Fibroblast of lung (primary cell): ENCODE measurements around the gene KIRREL3. TPM values are rescaled to one million over a fixed set of nuclear protein-coding genes. Genes with fewer than 3 reads are reported as not detected.

ENCODE experiments used
- DNase-seq, 2 donors: peaks; one replicate each; pipeline versions ENCODE4 v3.0.0 to v3.0.0-alpha.2; 2010; ENCODE audit warnings: low read depth in 2 of 2
- H2AFZ ChIP-seq: 2 replicates; pipeline ENCODE4 v1.5.1; 2012; ENCODE audit warnings: low read length, control low read depth, inconsistent platforms
- H3K27ac ChIP-seq: 2 replicates; pipeline ENCODE4 v1.5.1; 2011; ENCODE audit warnings: low read length, control low read depth; ENCODE audit not compliant: insufficient read depth
- H3K27me3 ChIP-seq: 2 replicates; pipeline ENCODE4 v1.5.1; 2011; ENCODE audit warnings: mild to moderate bottlenecking, low read length; ENCODE audit not compliant: control insufficient read depth, insufficient read depth
- H3K36me3 ChIP-seq: 2 replicates; pipeline ENCODE4 v1.5.1; 2011; ENCODE audit warnings: low read length; ENCODE audit not compliant: control insufficient read depth, insufficient read depth
- H3K4me1 ChIP-seq: 2 replicates; pipeline ENCODE4 v1.5.1; 2011; ENCODE audit warnings: low read length; ENCODE audit not compliant: control insufficient read depth, insufficient read depth; ENCODE audit errors: extremely low read depth
- H3K4me2 ChIP-seq: 2 replicates; pipeline ENCODE4 v1.5.1; 2011; ENCODE audit warnings: low read length, control low read depth; ENCODE audit not compliant: insufficient read depth; ENCODE audit errors: extremely low read depth
- H3K4me3 ChIP-seq, 4 experiments: fragments of 200-600 bp in 1 of 4; sonication (generic) in 1 of 4; replicated peaks in 1 of 4; 2 replicates each; pipeline ENCODE4 v1.5.1; 2011 to 2016; ENCODE audit warnings: low read length in 4 of 4, low read depth in 3 of 4, mild to moderate bottlenecking in 3 of 4, control low read depth in 2 of 4, inconsistent platforms in 1 of 4, mixed read lengths in 1 of 4; ENCODE audit not compliant: insufficient read depth in 1 of 4; ENCODE audit errors: control extremely low read depth in 1 of 4
- H3K79me2 ChIP-seq: 2 replicates; pipeline ENCODE4 v1.5.1; 2012; ENCODE audit warnings: mild to moderate bottlenecking, low read length, inconsistent platforms; ENCODE audit not compliant: control insufficient read depth, insufficient read depth
- H3K9ac ChIP-seq: 2 replicates; pipeline ENCODE4 v1.5.1; 2011; ENCODE audit warnings: mild to moderate bottlenecking, low read length, control low read depth; ENCODE audit not compliant: insufficient read depth
- H3K9me3 ChIP-seq: 2 replicates; pipeline ENCODE4 v1.5.1; 2012; ENCODE audit warnings: low read depth, low read length; ENCODE audit not compliant: control insufficient read depth, insufficient read depth
- H4K20me1 ChIP-seq: 2 replicates; pipeline ENCODE4 v1.5.1; 2011; ENCODE audit warnings: low read length; ENCODE audit not compliant: control insufficient read depth, insufficient read depth; ENCODE audit errors: extremely low read depth
- CTCF ChIP-seq, 2 donors: IDR thresholded peaks in 1 of 2; conservative IDR thresholded peaks in 1 of 2; 1 replicate in 1 of 2; 2 replicates in 1 of 2; pipeline ENCODE4 v1.5.1; 2011 to 2012; ENCODE audit warnings: low read length in 2 of 2, control low read depth in 1 of 2, inconsistent platforms in 1 of 2, low read depth in 1 of 2, mild to moderate bottlenecking in 1 of 2
- EZH2 ChIP-seq: IDR thresholded peaks from 2 replicates; pipeline ENCODE4 v1.5.1; 2012; ENCODE audit warnings: low read length, control low read depth, mild to moderate bottlenecking; ENCODE audit errors: missing control alignments
- polyA plus RNA-seq, 2 donors: library from polyadenylated mRNA; depleted of rRNA in 1 of 2; stranded (reverse) in 1 of 2; unstranded in 1 of 2; fragments of >200 nt; gene quantifications; 2 replicates each; pipeline ENCODE4 v1.2.1, GENCODE V29; 2011 to 2012; ENCODE audit warnings: missing spikeins in 1 of 2
- total RNA-seq: library from RNA; depleted of rRNA; stranded (reverse); fragments of >200 nt; gene quantifications from 2 replicates; pipeline ENCODE4 v1.2.1, GENCODE V29; 2014

The KIRREL3 gene
- total and polyA plus RNA-seq, 2 donors (not counting 1 experiment from before 2014, with no cell fraction given) = 2.8 to 6.1 TPM

GRCh38 chr11:126965331-126965730 is 35.2 kb downstream of the KIRREL3 start:
- Histone ChIP-seq H3K4me2 (no peak overlapping the region), H3K9ac (no peak overlapping the region), H4K20me1 (no peaks in the 10 kb centered on the region), H2AFZ (no peak overlapping the region), H3K27me3 (no peaks in the 10 kb centered on the region), H3K36me3 (no peaks in the 10 kb centered on the region), H3K27ac (no peak overlapping the region), H3K79me2 (no peaks in the 10 kb centered on the region), H3K4me3 (no peak overlapping the region), H3K9me3 (no peaks in the 10 kb centered on the region), H3K4me1 (no peaks in the 10 kb centered on the region)
- TF ChIP-seq EZH2 = no peak
- TF ChIP-seq CTCF (conservative IDR thresholded peaks at IDR 0.05 in 1 of 2, IDR thresholded peaks at IDR 0.05 in 1 of 2; ENCODE audit: low read depth in 1 of 2, low read length in 2 of 2) = no peak
- no peak for DNase-seq

DNA sequence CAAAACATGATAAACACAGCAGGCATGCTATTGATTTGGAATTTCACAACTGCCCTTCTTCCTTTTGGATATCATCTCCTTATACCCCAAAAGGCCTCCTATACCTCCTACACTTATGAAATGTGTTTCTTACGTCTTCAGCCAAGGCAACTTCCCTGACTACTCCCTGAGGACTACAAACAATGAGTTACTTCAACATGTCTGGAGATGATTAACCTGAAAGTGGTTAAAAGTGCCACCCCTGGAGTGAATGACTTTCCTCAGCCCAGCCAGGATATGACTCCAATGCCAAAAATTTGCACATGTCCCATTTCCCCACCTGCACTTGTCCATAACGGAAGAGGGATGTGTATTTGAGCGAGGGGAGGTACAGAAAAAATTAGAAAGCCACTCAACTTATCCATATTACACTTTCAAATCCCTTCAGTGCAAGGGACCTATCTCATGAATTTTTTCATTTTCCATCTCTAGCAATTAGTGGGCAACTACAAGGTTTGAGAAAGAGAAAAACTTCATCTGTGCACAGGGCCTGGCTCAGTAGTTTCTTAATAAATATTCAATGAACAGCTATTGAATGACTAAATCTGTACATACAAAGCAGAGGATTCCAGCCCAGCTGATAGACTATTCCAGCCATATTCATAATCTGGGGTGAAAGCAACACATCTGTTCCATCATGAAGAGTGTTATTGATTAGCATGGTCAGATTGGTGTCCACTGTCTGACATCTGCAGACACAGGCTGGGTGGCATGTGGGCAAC is 36.8 kb downstream of the KIRREL3 start:
- no peaks in the 10 kb centered on the region for H3K36me3 ChIP-seq
- no peaks in the 10 kb centered on the region for H4K20me1 ChIP-seq
- H3K9ac ChIP-seq = no peak overlapping the region
- no peak overlapping the region for H3K4me3 ChIP-seq
- no peak for TF ChIP-seq EZH2
- TF ChIP-seq CTCF (conservative IDR thresholded peaks at IDR 0.05 in 1 of 2, IDR thresholded peaks at IDR 0.05 in 1 of 2; ENCODE audit: low read depth in 1 of 2, low read length in 2 of 2) = no peak
- no peak overlapping the region for H2AFZ ChIP-seq
- no peaks in the 10 kb centered on the region for H3K79me2 ChIP-seq
- H3K9me3 ChIP-seq = no peaks in the 10 kb centered on the region
- no peak overlapping the region for H3K4me2 ChIP-seq
- no peaks in the 10 kb centered on the region for H3K4me1 ChIP-seq
- no peak overlapping the region for H3K27ac ChIP-seq
- H3K27me3 ChIP-seq = no peaks in the 10 kb centered on the region
- DNase-seq = peak in 1 of 2 donors; percentile 80

DNA sequence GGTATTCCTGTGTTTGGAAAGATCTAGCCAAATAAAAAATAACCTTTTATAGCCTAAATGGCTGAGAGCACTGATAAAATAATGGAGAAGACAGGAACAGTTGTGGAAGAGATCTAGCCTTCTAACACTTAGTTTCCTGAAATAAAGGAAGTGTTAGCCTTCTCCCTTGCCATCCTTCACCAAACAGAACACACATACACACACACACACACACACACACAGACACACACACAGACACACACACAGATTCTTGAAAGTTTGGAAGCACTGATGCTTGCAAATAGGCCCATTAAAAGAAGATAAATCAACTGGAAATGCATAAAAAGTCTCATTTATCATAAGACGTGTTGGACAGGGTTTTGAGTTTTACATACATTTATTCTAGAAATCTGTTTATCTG is 37.5 kb downstream of the KIRREL3 start:
- Histone ChIP-seq H3K9ac (no peak overlapping the region), H3K4me3 (no peak overlapping the region), H2AFZ (no peak overlapping the region), H3K79me2 (no peaks in the 10 kb centered on the region), H3K4me2 (no peak overlapping the region), H3K27ac (no peak overlapping the region), H4K20me1 (no peaks in the 10 kb centered on the region), H3K4me1 (no peaks in the 10 kb centered on the region), H3K9me3 (no peaks in the 10 kb centered on the region), H3K36me3 (no peaks in the 10 kb centered on the region), H3K27me3 (no peaks in the 10 kb centered on the region)
- peak in 1 of 2 donors; percentile 19 for DNase-seq
- TF ChIP-seq CTCF (conservative IDR thresholded peaks at IDR 0.05 in 1 of 2, IDR thresholded peaks at IDR 0.05 in 1 of 2; ENCODE audit: low read depth in 1 of 2, low read length in 2 of 2) = no peak
